Esophagus squamous epithelium (tissue), 4 donors: ENCODE data around the gene CHD3.

Source experiments
- POLR2A ChIP-seq, 4 donors: fragments of 450-650 bp; IDR thresholded peaks; one replicate each; pipeline ENCODE4 v1.6.1; 2017; ENCODE audit warnings: antibody characterized with exemption in 4 of 4, mild to moderate bottlenecking in 4 of 4, moderate library complexity in 3 of 4
- TF ChIP-seq, protein P1 (sequence below), 6 experiments: fragments of 450-650 bp in 4 of 6; fragments of 200-600 bp in 2 of 6; sonication (generic) in 2 of 6; IDR thresholded peaks; one replicate each; pipeline ENCODE4 v1.5.1; 2016 to 2019; ENCODE audit warnings: antibody characterized with exemption in 6 of 6, mild to moderate bottlenecking in 4 of 6, moderate library complexity in 4 of 6

DNA sequence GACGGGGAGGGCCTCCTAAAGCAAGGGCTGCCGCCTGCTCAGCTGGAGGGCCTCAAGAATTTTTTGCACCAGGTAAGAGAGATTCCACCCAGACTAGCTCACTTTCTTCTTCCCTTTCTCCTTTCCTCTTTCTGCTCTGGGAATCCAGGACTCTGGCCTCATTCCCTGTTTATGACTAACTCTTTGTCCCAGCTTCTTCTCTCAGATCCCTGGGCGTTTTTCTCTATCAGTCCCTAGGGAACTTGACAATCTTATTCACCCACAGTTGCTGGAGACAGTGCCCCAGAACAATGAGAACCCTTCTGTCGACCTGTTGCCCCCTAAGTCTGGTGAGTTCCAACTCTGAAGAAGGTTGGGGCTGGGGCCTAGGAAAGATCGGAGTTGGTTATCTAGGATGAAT lies 59.1 kb downstream of the CHD3 start:
- TF ChIP-seq, protein P1, sequence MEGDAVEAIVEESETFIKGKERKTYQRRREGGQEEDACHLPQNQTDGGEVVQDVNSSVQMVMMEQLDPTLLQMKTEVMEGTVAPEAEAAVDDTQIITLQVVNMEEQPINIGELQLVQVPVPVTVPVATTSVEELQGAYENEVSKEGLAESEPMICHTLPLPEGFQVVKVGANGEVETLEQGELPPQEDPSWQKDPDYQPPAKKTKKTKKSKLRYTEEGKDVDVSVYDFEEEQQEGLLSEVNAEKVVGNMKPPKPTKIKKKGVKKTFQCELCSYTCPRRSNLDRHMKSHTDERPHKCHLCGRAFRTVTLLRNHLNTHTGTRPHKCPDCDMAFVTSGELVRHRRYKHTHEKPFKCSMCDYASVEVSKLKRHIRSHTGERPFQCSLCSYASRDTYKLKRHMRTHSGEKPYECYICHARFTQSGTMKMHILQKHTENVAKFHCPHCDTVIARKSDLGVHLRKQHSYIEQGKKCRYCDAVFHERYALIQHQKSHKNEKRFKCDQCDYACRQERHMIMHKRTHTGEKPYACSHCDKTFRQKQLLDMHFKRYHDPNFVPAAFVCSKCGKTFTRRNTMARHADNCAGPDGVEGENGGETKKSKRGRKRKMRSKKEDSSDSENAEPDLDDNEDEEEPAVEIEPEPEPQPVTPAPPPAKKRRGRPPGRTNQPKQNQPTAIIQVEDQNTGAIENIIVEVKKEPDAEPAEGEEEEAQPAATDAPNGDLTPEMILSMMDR (IDR thresholded peaks at IDR 0.05) = no peak
- TF ChIP-seq POLR2A (IDR thresholded peaks at IDR 0.05) = no peak
